Measurements from ENCODE around the gene BCAP31.

Gene BCAP31

GRCh38 chrX:153667281-153667955, 56.8 kb downstream of the BCAP31 start:
- no peak for TF ChIP-seq ESRRG (CRISPR knock-in tag; IDR thresholded peaks at IDR 0.05)
- no peak for TF ChIP-seq PPARA (CRISPR knock-in tag; IDR thresholded peaks at IDR 0.05; ENCODE audit: borderline replicate concordance)
- TF ChIP-seq ZFP30 (CRISPR knock-in tag; IDR thresholded peaks at IDR 0.05): no peak
- no peak for TF ChIP-seq POU6F1 (CRISPR knock-in tag; IDR thresholded peaks at IDR 0.05; ENCODE audit: borderline replicate concordance, low read depth)
- no peak for TF ChIP-seq ZNF8 (CRISPR knock-in tag; IDR thresholded peaks at IDR 0.05)
- no peak for TF ChIP-seq TOX (CRISPR knock-in tag; IDR thresholded peaks at IDR 0.05; ENCODE audit: borderline replicate concordance)
- TF ChIP-seq TCF4 (CRISPR knock-in tag; IDR thresholded peaks at IDR 0.05; ENCODE audit: borderline replicate concordance): no peak
- no peak for TF ChIP-seq CSDC2 (CRISPR knock-in tag; IDR thresholded peaks at IDR 0.05)
- TF ChIP-seq ISL1 (CRISPR knock-in tag; IDR thresholded peaks at IDR 0.05): no peak
- no peak for TF ChIP-seq ZNF565 (CRISPR knock-in tag; conservative IDR thresholded peaks at IDR 0.05; ENCODE audit: low read depth)
- TF ChIP-seq SNAI2 (CRISPR knock-in tag; IDR thresholded peaks at IDR 0.05): no peak
- no peak for TF ChIP-seq ZC3H10 (CRISPR knock-in tag; IDR thresholded peaks at IDR 0.05)
- TF ChIP-seq TSHZ2 (CRISPR knock-in tag; IDR thresholded peaks at IDR 0.05): no peak
- no peak for TF ChIP-seq PATZ1 (CRISPR knock-in tag; IDR thresholded peaks at IDR 0.05; ENCODE audit: borderline replicate concordance)
- ATAC-seq: peak; percentile 9

DNA sequence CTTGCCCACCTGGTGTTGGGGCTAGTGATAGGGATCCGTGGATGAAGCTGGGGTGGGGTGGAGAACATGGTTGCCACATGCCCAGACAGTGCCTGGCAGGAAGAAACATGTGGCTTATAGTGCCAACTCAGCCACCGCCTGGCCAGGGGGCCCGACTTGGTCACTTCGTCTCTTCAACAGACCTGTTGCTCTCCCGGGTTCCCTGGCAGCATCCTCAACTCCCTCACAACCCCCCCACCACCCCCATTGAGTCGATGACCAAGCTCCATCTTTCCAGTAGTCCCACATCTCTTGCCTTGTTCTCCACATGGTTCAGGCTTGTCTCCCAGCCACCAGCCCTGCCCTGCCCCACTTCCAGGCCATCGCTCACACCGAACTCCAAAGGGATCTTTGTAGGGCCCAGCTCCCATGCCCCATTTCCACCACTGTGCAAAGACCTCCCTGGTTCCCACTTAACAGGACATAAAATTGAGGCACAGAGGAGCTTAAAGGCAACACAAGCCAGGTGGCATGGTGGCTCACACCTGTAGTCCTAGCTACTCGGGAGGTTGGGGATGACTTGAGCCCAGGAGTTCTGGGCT, 58.4 kb downstream of the BCAP31 start:
- ATAC-seq: no peak
- TF ChIP-seq ZC3H10 (CRISPR knock-in tag; IDR thresholded peaks at IDR 0.05) (no peak), GLIS3 (CRISPR knock-in tag; IDR thresholded peaks at IDR 0.05) (no peak), TOX (CRISPR knock-in tag; IDR thresholded peaks at IDR 0.05; ENCODE audit: borderline replicate concordance) (no peak), ZNF565 (CRISPR knock-in tag; conservative IDR thresholded peaks at IDR 0.05; ENCODE audit: low read depth) (no peak), BACH2 (CRISPR knock-in tag; IDR thresholded peaks at IDR 0.05; ENCODE audit: borderline replicate concordance) (no peak), ZNF8 (CRISPR knock-in tag; IDR thresholded peaks at IDR 0.05) (no peak), ESRRG (CRISPR knock-in tag; IDR thresholded peaks at IDR 0.05) (no peak), ZNF70 (CRISPR knock-in tag; IDR thresholded peaks at IDR 0.05) (no peak), ZFP30 (CRISPR knock-in tag; IDR thresholded peaks at IDR 0.05) (no peak), CSRNP3 (CRISPR knock-in tag; IDR thresholded peaks at IDR 0.05) (no peak), CSDC2 (CRISPR knock-in tag; IDR thresholded peaks at IDR 0.05) (no peak), POU6F1 (CRISPR knock-in tag; IDR thresholded peaks at IDR 0.05; ENCODE audit: borderline replicate concordance, low read depth) (no peak), ZFP3 (CRISPR knock-in tag; IDR thresholded peaks at IDR 0.05) (no peak), PATZ1 (CRISPR knock-in tag; IDR thresholded peaks at IDR 0.05; ENCODE audit: borderline replicate concordance) (no peak), TSHZ2 (CRISPR knock-in tag; IDR thresholded peaks at IDR 0.05) (no peak), RARB (CRISPR knock-in tag; IDR thresholded peaks at IDR 0.05) (no peak), OSR1 (CRISPR knock-in tag; IDR thresholded peaks at IDR 0.05) (no peak)
- TF ChIP-seq, protein P1, sequence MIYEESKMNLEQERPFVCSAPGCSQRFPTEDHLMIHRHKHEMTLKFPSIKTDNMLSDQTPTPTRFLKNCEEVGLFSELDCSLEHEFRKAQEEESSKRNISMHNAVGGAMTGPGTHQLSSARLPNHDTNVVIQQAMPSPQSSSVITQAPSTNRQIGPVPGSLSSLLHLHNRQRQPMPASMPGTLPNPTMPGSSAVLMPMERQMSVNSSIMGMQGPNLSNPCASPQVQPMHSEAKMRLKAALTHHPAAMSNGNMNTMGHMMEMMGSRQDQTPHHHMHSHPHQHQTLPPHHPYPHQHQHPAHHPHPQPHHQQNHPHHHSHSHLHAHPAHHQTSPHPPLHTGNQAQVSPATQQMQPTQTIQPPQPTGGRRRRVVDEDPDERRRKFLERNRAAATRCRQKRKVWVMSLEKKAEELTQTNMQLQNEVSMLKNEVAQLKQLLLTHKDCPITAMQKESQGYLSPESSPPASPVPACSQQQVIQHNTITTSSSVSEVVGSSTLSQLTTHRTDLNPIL (CRISPR knock-in tag; IDR thresholded peaks at IDR 0.05; ENCODE audit: low read depth): no peak
